Neural progenitor cell (in vitro differentiated cells): ENCODE data around the gene PDILT. TPM values are rescaled to one million over a fixed set of nuclear protein-coding genes. Genes with fewer than 3 reads are reported as not detected.
A peak's percentile ranks its signal among the peaks of the same experiment; 100 is the strongest.

Source experiments
- DNase-seq: peaks from one replicate; pipeline ENCODE4 v3.0.0-alpha.2; 2016; ENCODE audit warnings: low spot score
- H2AFZ ChIP-seq: fragments of 200-600 bp; sonication (generic); replicated peaks from 2 replicates; pipeline ENCODE4 v1.6.1; 2016; ENCODE audit warnings: antibody characterized with exemption
- H3F3A ChIP-seq: fragments of 200-600 bp; sonication (generic); 2 replicates; pipeline ENCODE4 v1.6.1; 2016; ENCODE audit warnings: antibody characterized with exemption, low read depth
- H3K27ac ChIP-seq: fragments of 200-600 bp; sonication (generic); 2 replicates; pipeline ENCODE4 v1.5.1; 2016; ENCODE audit warnings: mild to moderate bottlenecking
- H3K27me3 ChIP-seq: fragments of 200-600 bp; sonication (generic); 2 replicates; pipeline ENCODE4 v1.6.1; 2016; ENCODE audit warnings: mild to moderate bottlenecking, moderate library complexity
- H3K36me3 ChIP-seq: fragments of 200-600 bp; sonication (generic); 2 replicates; pipeline ENCODE4 v1.5.1; 2016
- H3K4me1 ChIP-seq: fragments of 200-600 bp; sonication (generic); 2 replicates; pipeline ENCODE4 v1.6.1; 2016; ENCODE audit warnings: mixed run types
- H3K4me2 ChIP-seq: fragments of 200-600 bp; sonication (generic); 2 replicates; pipeline ENCODE4 v1.6.1; 2016
- H3K4me3 ChIP-seq: fragments of 200-600 bp; sonication (generic); 2 replicates; pipeline ENCODE4 v1.5.1; 2016
- H3K79me2 ChIP-seq: fragments of 200-600 bp; sonication (generic); 2 replicates; pipeline ENCODE4 v1.6.1; 2016; ENCODE audit warnings: low read depth
- H3K9ac ChIP-seq: fragments of 200-600 bp; sonication (generic); 2 replicates; pipeline ENCODE4 v1.6.1; 2016
- H3K9me3 ChIP-seq: fragments of 200-600 bp; sonication (generic); 2 replicates; pipeline ENCODE4 v1.5.1; 2016; ENCODE audit warnings: low read depth
- H4K20me1 ChIP-seq: fragments of 200-600 bp; sonication (generic); 2 replicates; pipeline ENCODE4 v1.6.1; 2016; ENCODE audit warnings: low read depth
- H3K27ac Mint-ChIP-seq: 3 replicates; pipeline ENCODE4 v1.8.0; 2021; ENCODE audit warnings: mixed read lengths
- H3K27me3 Mint-ChIP-seq: 2 replicates; pipeline ENCODE4 v1.8.0; 2022; ENCODE audit warnings: low read depth, mild to moderate bottlenecking, inconsistent platforms, moderate library complexity, mixed read lengths; ENCODE audit not compliant: insufficient read depth
- H3K36me3 Mint-ChIP-seq: 3 replicates; pipeline ENCODE4 v1.8.0; 2021; ENCODE audit warnings: mixed read lengths
- H3K4me1 Mint-ChIP-seq: 3 replicates; pipeline ENCODE4 v1.8.0; 2021; ENCODE audit warnings: mixed read lengths
- H3K4me3 Mint-ChIP-seq: 3 replicates; pipeline ENCODE4 v1.8.0; 2021; ENCODE audit warnings: mild to moderate bottlenecking, moderate library complexity, mixed read lengths
- H3K9me3 Mint-ChIP-seq: 3 replicates; pipeline ENCODE4 v1.8.0; 2020; ENCODE audit warnings: mixed read lengths
- EZH2 ChIP-seq: fragments of 200-600 bp; sonication (generic); IDR thresholded peaks from 2 replicates; pipeline ENCODE4 v1.6.1; 2017; ENCODE audit warnings: antibody characterized with exemption, mild to moderate bottlenecking, moderate library complexity
- EZH2phosphoT487 ChIP-seq: fragments of 200-600 bp; sonication (generic); IDR thresholded peaks from 2 replicates; pipeline ENCODE4 v1.6.1; 2017; ENCODE audit warnings: antibody characterized with exemption
- total RNA-seq: library from RNA; depleted of rRNA; stranded (reverse); fragments of >200 nt; gene quantifications from 2 replicates; pipeline ENCODE4 v1.2.3, GENCODE V29; 2015; ENCODE audit warnings: low replicate concordance
- TF ChIP-seq, protein P1 (sequence below): fragments of 200-600 bp; sonication (generic); IDR thresholded peaks from 2 replicates; pipeline ENCODE4 v1.5.1; 2017; ENCODE audit warnings: antibody characterized with exemption, mild to moderate bottlenecking

The PDILT gene
- total RNA-seq, 1 donor from 2014 or later, result not detected

DNA sequence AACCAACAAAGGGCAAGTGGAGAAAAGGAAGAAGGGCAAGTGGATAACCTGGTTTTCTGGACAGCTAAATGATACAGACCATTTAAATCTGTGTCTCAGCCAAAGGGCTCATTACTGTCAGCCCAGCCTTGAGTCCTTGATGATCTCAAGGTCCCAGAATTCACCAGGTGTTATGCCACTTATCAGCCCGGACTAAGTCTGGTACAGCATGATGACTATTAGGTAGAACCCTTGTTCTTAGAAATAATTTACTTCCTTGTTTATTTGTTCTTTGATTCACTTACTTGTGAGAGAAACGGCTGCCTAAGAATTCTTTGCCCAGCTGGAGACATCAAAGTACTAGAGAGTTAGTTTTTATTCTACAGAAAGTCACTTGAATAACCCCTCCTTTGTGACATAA lies 3.5 kb downstream of the PDILT start:
- Histone ChIP-seq H3K79me2 (no peaks in the 10 kb centered on the region), H3K4me2 (no peak overlapping the region), H3K4me1 (no peaks in the 10 kb centered on the region), H3K36me3 (no peaks in the 10 kb centered on the region), H3K27ac (no peak overlapping the region), H3K9ac (no peak overlapping the region), H3K9me3 (no peaks in the 10 kb centered on the region), H4K20me1 (no peaks in the 10 kb centered on the region), H3F3A (no peaks in the 10 kb centered on the region), H2AFZ (peak overlapping the region; percentile 17), H3K27me3 (no peaks in the 10 kb centered on the region), H3K4me3 (no peak overlapping the region)
- DNase-seq, result no peak
- Mint-ChIP-seq H3K36me3 (no peaks in the 10 kb centered on the region), H3K27ac (no peak overlapping the region), H3K27me3 (peaks cover 3% of the 10 kb centered on the region), H3K9me3 (no peaks in the 10 kb centered on the region), H3K4me1 (peaks cover 12% of the 10 kb centered on the region), H3K4me3 (no peak overlapping the region)
- TF ChIP-seq EZH2 (no peak), EZH2phosphoT487 (no peak)
- TF ChIP-seq, protein P1, sequence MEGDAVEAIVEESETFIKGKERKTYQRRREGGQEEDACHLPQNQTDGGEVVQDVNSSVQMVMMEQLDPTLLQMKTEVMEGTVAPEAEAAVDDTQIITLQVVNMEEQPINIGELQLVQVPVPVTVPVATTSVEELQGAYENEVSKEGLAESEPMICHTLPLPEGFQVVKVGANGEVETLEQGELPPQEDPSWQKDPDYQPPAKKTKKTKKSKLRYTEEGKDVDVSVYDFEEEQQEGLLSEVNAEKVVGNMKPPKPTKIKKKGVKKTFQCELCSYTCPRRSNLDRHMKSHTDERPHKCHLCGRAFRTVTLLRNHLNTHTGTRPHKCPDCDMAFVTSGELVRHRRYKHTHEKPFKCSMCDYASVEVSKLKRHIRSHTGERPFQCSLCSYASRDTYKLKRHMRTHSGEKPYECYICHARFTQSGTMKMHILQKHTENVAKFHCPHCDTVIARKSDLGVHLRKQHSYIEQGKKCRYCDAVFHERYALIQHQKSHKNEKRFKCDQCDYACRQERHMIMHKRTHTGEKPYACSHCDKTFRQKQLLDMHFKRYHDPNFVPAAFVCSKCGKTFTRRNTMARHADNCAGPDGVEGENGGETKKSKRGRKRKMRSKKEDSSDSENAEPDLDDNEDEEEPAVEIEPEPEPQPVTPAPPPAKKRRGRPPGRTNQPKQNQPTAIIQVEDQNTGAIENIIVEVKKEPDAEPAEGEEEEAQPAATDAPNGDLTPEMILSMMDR, result no peak

DNA sequence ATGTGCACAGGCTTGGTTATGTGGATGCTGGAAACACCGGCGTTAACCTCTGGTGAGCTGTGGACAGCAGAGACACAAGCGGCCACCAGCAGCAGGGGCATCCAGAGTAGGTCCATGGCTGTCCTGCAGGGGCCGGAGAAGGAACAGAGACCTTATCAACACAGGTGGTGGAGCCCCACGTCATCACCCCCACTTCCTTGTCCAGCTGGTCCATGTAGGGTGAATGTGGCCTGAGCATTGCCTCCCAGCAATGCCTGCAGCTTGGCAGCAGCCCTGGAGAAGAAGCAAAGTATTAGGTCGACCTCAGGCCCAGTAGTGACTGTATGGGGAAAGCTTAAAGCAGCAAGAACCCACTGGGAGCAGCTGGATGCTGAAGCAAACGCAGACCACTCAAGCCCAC lies 5.4 kb downstream of the PDILT start:
- Histone ChIP-seq H3K4me3 (no peak overlapping the region), H3K27me3 (no peaks in the 10 kb centered on the region), H3K9ac (no peak overlapping the region), H3F3A (no peaks in the 10 kb centered on the region), H3K79me2 (no peaks in the 10 kb centered on the region), H3K36me3 (no peaks in the 10 kb centered on the region), H3K4me2 (no peak overlapping the region), H3K9me3 (no peaks in the 10 kb centered on the region), H3K4me1 (no peaks in the 10 kb centered on the region), H2AFZ (no peak overlapping the region), H4K20me1 (no peaks in the 10 kb centered on the region), H3K27ac (no peak overlapping the region)
- Mint-ChIP-seq H3K27me3 (peaks cover 3% of the 10 kb centered on the region), H3K36me3 (no peaks in the 10 kb centered on the region), H3K9me3 (no peaks in the 10 kb centered on the region), H3K4me3 (no peak overlapping the region), H3K4me1 (peaks cover 17% of the 10 kb centered on the region), H3K27ac (no peak overlapping the region)
- no peak for DNase-seq
- no peak for TF ChIP-seq EZH2phosphoT487
- no peak for TF ChIP-seq EZH2
- TF ChIP-seq, protein P1, result no peak

DNA sequence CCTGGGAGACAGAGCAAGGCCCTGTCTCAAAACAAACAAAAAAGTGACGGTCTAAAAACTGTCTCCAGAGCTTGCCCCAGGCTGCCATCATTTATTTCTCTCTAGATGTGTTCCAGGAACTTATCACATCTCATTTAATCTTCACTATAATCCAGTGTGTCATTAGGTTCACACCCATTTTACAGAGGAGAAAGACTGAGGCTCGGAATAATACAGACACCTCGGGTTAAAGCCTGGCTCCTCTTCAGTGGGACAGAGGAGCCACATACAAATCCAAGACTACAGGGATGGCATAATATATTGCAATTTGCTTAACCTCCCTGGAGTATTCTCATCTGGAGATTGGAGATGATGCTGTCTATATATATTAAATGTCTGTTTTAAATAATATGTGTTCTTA lies 5.9 kb downstream of the PDILT start:
- no peaks in the 10 kb centered on the region for H3K9me3 ChIP-seq
- H3K4me2 ChIP-seq, result no peak overlapping the region
- no peak overlapping the region for H3K4me3 ChIP-seq
- TF ChIP-seq, protein P1, result no peak
- TF ChIP-seq EZH2 (no peak), EZH2phosphoT487 (no peak)
- H3K4me1 ChIP-seq, result no peaks in the 10 kb centered on the region
- H3K27ac ChIP-seq, result no peak overlapping the region
- H3K36me3 ChIP-seq, result no peaks in the 10 kb centered on the region
- DNase-seq, result no peak
- no peaks in the 10 kb centered on the region for H4K20me1 ChIP-seq
- Mint-ChIP-seq H3K4me3 (peak overlapping the region; percentile 27), H3K36me3 (no peaks in the 10 kb centered on the region), H3K27ac (no peak overlapping the region), H3K4me1 (peaks cover 22% of the 10 kb centered on the region), H3K27me3 (peaks cover under 1% of the 10 kb centered on the region), H3K9me3 (no peaks in the 10 kb centered on the region)
- no peaks in the 10 kb centered on the region for H3K27me3 ChIP-seq
- H3F3A ChIP-seq, result no peaks in the 10 kb centered on the region
- no peak overlapping the region for H3K9ac ChIP-seq
- H3K79me2 ChIP-seq, result no peaks in the 10 kb centered on the region
- no peak overlapping the region for H2AFZ ChIP-seq
